IMR-90 (cell line): ENCODE data around the gene SLC7A9. TPM values are rescaled to one million over a fixed set of nuclear protein-coding genes. Genes with fewer than 3 reads are reported as not detected.

Experiments used
- ATAC-seq: fragments of 200-7000 bp; cut with Tn5 transposase; 2 replicates; pipeline ENCODE4 v1.9.1; 2020; ENCODE audit warnings: low read depth, mild to moderate bottlenecking, moderate library complexity
- BruUV-seq: library from RNA; stranded (reverse); fragments of 400-500 nt; replicated peaks from 2 replicates; lab custom pipeline; 2021; lab: Mats Ljungman, UMichigan
- CTCF ChIA-PET: fragments of 300-600 bp; formaldehyde crosslinking; extraction: SDS; loops from one replicate; lab custom pipeline; 2021; ENCODE audit warnings: antibody characterized with exemption; lab: Yijun Ruan, JAX
- POLR2A ChIA-PET: fragments of 300-600 bp; sonication (Branson Sonifier 250); formaldehyde crosslinking; loops from one replicate; lab custom pipeline; 2022; ENCODE audit warnings: antibody characterized with exemption; ENCODE audit not compliant: unreplicated experiment; lab: Charles Lee
- DNase-seq: peaks from one replicate; pipeline ENCODE4 v3.0.0; 2013
- H2AFZ ChIP-seq: replicated peaks from 2 replicates; pipeline ENCODE3; 2013; ENCODE audit warnings: low read length, mild to moderate bottlenecking; ENCODE audit not compliant: poor library complexity
- H2AK5ac ChIP-seq: 2 replicates; pipeline ENCODE4 v1.6.1; 2013; ENCODE audit warnings: low read depth, low read length, inconsistent platforms
- H2AK9ac ChIP-seq: replicated peaks from 2 replicates; pipeline ENCODE3; 2013; ENCODE audit warnings: mild to moderate bottlenecking, low read depth, low read length, moderate library complexity; ENCODE audit not compliant: poor library complexity
- H2BK120ac ChIP-seq: 2 replicates; pipeline ENCODE4 v1.6.1; 2013; ENCODE audit warnings: low read depth, low read length, inconsistent platforms
- H2BK15ac ChIP-seq: 3 replicates; pipeline ENCODE4 v1.6.1; 2013; ENCODE audit warnings: low read depth, low read length, inconsistent platforms
- H2BK20ac ChIP-seq: 2 replicates; pipeline ENCODE4 v1.6.1; 2013; ENCODE audit warnings: low read depth, mild to moderate bottlenecking, inconsistent platforms, low read length, moderate library complexity
- H2BK5ac ChIP-seq: 2 replicates; pipeline ENCODE4 v1.6.1; 2013; ENCODE audit warnings: mild to moderate bottlenecking, low read depth, low read length, inconsistent platforms; ENCODE audit not compliant: poor library complexity, severe bottlenecking
- H3K14ac ChIP-seq: replicated peaks from 2 replicates; pipeline ENCODE4 v1.6.1; 2013; ENCODE audit warnings: low read depth, low read length, inconsistent platforms
- H3K18ac ChIP-seq: 2 replicates; pipeline ENCODE4 v1.6.1; 2013; ENCODE audit warnings: low read depth, low read length, control low read depth
- H3K23ac ChIP-seq: 2 replicates; pipeline ENCODE4 v1.6.1; 2013; ENCODE audit warnings: low read depth, low read length, inconsistent platforms
- H3K27ac ChIP-seq: 2 replicates; pipeline ENCODE4 v1.5.1; 2013; ENCODE audit warnings: mild to moderate bottlenecking, control low read depth, low read length; ENCODE audit not compliant: insufficient read depth
- H3K27me3 ChIP-seq: 2 replicates; pipeline ENCODE4 v1.6.1; 2013; ENCODE audit warnings: low read length; ENCODE audit not compliant: control insufficient read depth, insufficient read depth
- H3K36me3 ChIP-seq: 2 replicates; pipeline ENCODE4 v1.6.1; 2013; ENCODE audit warnings: low read length, mixed read lengths; ENCODE audit not compliant: control insufficient read depth, insufficient read depth
- H3K4ac ChIP-seq: 2 replicates; pipeline ENCODE4 v1.6.1; 2013; ENCODE audit warnings: low read depth, low read length, inconsistent platforms
- H3K4me1 ChIP-seq: 2 replicates; pipeline ENCODE4 v1.6.1; 2013; ENCODE audit warnings: low read length, mixed read lengths; ENCODE audit not compliant: control insufficient read depth, insufficient read depth
- H3K4me2 ChIP-seq: 2 replicates; pipeline ENCODE4 v1.6.1; 2013; ENCODE audit warnings: low read depth, mild to moderate bottlenecking, control low read depth, low read length, moderate library complexity
- H3K4me3 ChIP-seq: 2 replicates; pipeline ENCODE4 v1.5.1; 2013; ENCODE audit warnings: low read depth, mild to moderate bottlenecking, control low read depth, low read length, moderate library complexity; ENCODE audit not compliant: insufficient read depth
- H3K56ac ChIP-seq: 2 replicates; pipeline ENCODE4 v1.6.1; 2013; ENCODE audit warnings: low read length, inconsistent platforms; ENCODE audit not compliant: insufficient read depth; ENCODE audit errors: extremely low read depth
- H3K79me1 ChIP-seq, 2 experiments: 2 replicates each; pipeline ENCODE4 v1.6.1; 2013; ENCODE audit warnings: low read length in 2 of 2, inconsistent platforms in 1 of 2, low read depth in 1 of 2
- H3K9ac ChIP-seq: 2 replicates; pipeline ENCODE4 v1.6.1; 2013; ENCODE audit warnings: low read depth, low read length, control low read depth
- H3K9me1 ChIP-seq: 2 replicates; pipeline ENCODE4 v1.6.1; 2013; ENCODE audit warnings: low read length, inconsistent platforms; ENCODE audit not compliant: insufficient read depth
- H3K9me3 ChIP-seq: 2 replicates; pipeline ENCODE4 v1.6.1; 2013; ENCODE audit warnings: low read length; ENCODE audit not compliant: control insufficient read depth, insufficient read depth
- H4K20me1 ChIP-seq: 2 replicates; pipeline ENCODE4 v1.6.1; 2013; ENCODE audit warnings: low read length, inconsistent platforms; ENCODE audit not compliant: insufficient read depth
- H4K5ac ChIP-seq: 2 replicates; pipeline ENCODE4 v1.6.1; 2013; ENCODE audit warnings: mild to moderate bottlenecking, low read depth, low read length, control low read depth
- H4K8ac ChIP-seq, 2 experiments: 2 replicates each; pipeline ENCODE4 v1.6.1; 2013; ENCODE audit warnings: low read depth in 2 of 2, low read length in 2 of 2, control low read depth in 1 of 2, inconsistent platforms in 1 of 2
- H4K91ac ChIP-seq: 2 replicates; pipeline ENCODE4 v1.6.1; 2013; ENCODE audit warnings: low read depth, low read length, inconsistent platforms; ENCODE audit not compliant: insufficient read depth
- BHLHE40 ChIP-seq: fragments of 150-350 bp; IDR thresholded peaks from 2 replicates; pipeline ENCODE4 v1.6.1; 2016; ENCODE audit warnings: mild to moderate bottlenecking, low read depth, low read length
- CHD1 ChIP-seq: IDR thresholded peaks from 2 replicates; pipeline ENCODE4 v1.6.1; 2012; ENCODE audit warnings: low read depth, low read length, improper control_type of control experiment
- ELK1 ChIP-seq: fragments of 150-350 bp; IDR thresholded peaks from 2 replicates; pipeline ENCODE4 v1.6.1; 2016; ENCODE audit warnings: low read depth, mild to moderate bottlenecking, low read length, moderate library complexity, borderline replicate concordance
- MAZ ChIP-seq: IDR thresholded peaks from 2 replicates; pipeline ENCODE4 v1.6.1; 2012; ENCODE audit warnings: low read depth, mild to moderate bottlenecking, low read length, improper control_type of control experiment, moderate library complexity, borderline replicate concordance
- NFE2L2 ChIP-seq: fragments of 150-350 bp; IDR thresholded peaks from 2 replicates; pipeline ENCODE4 v1.6.1; 2016; ENCODE audit warnings: low read depth, mild to moderate bottlenecking, low read length
- RCOR1 ChIP-seq: IDR thresholded peaks from 2 replicates; pipeline ENCODE4 v1.6.1; 2012; ENCODE audit warnings: mild to moderate bottlenecking, low read length, improper control_type of control experiment; ENCODE audit not compliant: insufficient replicate concordance
- USF2 ChIP-seq: fragments of 150-350 bp; IDR thresholded peaks from 2 replicates; pipeline ENCODE4 v1.6.1; 2017; ENCODE audit warnings: mild to moderate bottlenecking, antibody characterized with exemption, low read length, low read depth
- WGBS, 2 experiments: methylation state at CpG; one replicate each; pipeline versions ENCODE4 v1.1.5 to v1.1.7; 2013; ENCODE audit warnings: missing lambda C conversion rate in 2 of 2; ENCODE audit not compliant: insufficient read length in 1 of 2; ENCODE audit errors: extremely low coverage in 2 of 2; 5-methylcytosine and 5-hydroxymethylcytosine counted together
- dilution Hi-C: fragments of 300-500 bp; cut with HindIII; formaldehyde crosslinking; loops from one replicate; pipeline ENCODE4 v1.14.3; 2018; ENCODE audit warnings: low sequenced_read_pairs; ENCODE audit not compliant: unreplicated experiment
- in situ Hi-C: fragments of 300-500 bp; cut with MboI; formaldehyde crosslinking; loops from 3 replicates; pipeline ENCODE4 v1.14.3; 2019; ENCODE audit warnings: low sequenced_read_pairs, inconsistent platforms, mixed read lengths
- intact Hi-C: fragments of 100-400 bp; cut with micrococcal nuclease; formaldehyde crosslinking; loops from 2 replicates; pipeline ENCODE4 v1.10.0; 2022
- polyA plus RNA-seq, 3 experiments: library from polyadenylated mRNA; depleted of rRNA; stranded (reverse); fragments of >200 nt; gene quantifications; 2 replicates each; pipeline ENCODE4 v1.2.3, GENCODE V29; 2012; ENCODE audit warnings: low replicate concordance in 1 of 3
- total RNA-seq: library from RNA; depleted of rRNA; stranded (reverse); fragments of >200 nt; gene quantifications from 2 replicates; pipeline ENCODE4 v1.2.3, GENCODE V29; 2012

The SLC7A9 gene
- total and polyA plus RNA-seq, 2 of the 4 experiments (the other 2 are of a cell fraction), result not detected

- Histone ChIP-seq H3K4me3 (no peak overlapping the region), H3K9me3 (no peaks in the 10 kb centered on the region), H2BK20ac (no peak overlapping the region), H2BK120ac (no peak overlapping the region), H3K27me3 (peaks cover 10% of the 10 kb centered on the region), H3K4me1 (no peaks in the 10 kb centered on the region), H3K9ac (no peak overlapping the region), H2AK9ac (no peak overlapping the region), H3K18ac (no peak overlapping the region), H3K9me1 (no peaks in the 10 kb centered on the region), H3K36me3 (no peaks in the 10 kb centered on the region), H3K4me2 (no peak overlapping the region), H3K79me1 (no peaks in the 10 kb centered on the region), H4K5ac (no peak overlapping the region), H4K20me1 (no peaks in the 10 kb centered on the region), H2BK15ac (no peak overlapping the region), H2BK5ac (no peak overlapping the region), H3K23ac (no peak overlapping the region), H2AFZ (no peak overlapping the region), H4K8ac (no peak overlapping the region), H3K56ac (no peak overlapping the region), H3K4ac (no peak overlapping the region), H2AK5ac (no peak overlapping the region), H3K27ac (no peak overlapping the region), H4K91ac (no peak overlapping the region), H3K14ac (no peak overlapping the region)
- 65% methylated on average over 14 of the region's 17 CpGs; no CpG with 5 or more reads in 1 of the 2 experiments for WGBS, 2 experiments
- no TSS peak for BruUV-seq
- in situ Hi-C loops, result no loop called here
- POLR2A ChIA-PET, result no interaction called here
- intact Hi-C loops, result no loop called here
- CTCF ChIA-PET, result no interaction called here
- TF ChIP-seq CHD1 (no peak), RCOR1 (no peak), NFE2L2 (no peak), ELK1 (no peak), BHLHE40 (no peak), USF2 (no peak), MAZ (no peak)
- dilution Hi-C loops, result no loop called here
- DNase-seq (no peak), ATAC-seq (no peak)
Measured at GRCh38 chr19:32817569-32818476, 51.7 kb downstream of the SLC7A9 start.
